Fibroblast of skin of right quadriceps (primary cell): ENCODE results near the gene RPL14.
A peak's percentile ranks its signal among the peaks of the same experiment; 100 is the strongest.
"Not testable (repeated sequence)": the region's sequence is repeated elsewhere in the genome, so short reads cannot be mapped to it uniquely, and the experiment has no call there.

Experiments used
- DNase-seq: peaks from one replicate; pipeline ENCODE4 v3.0.0-alpha.2; 2013

The RPL14 gene

GRCh38 chr3:40456940-40457823, at the start of gene RPL14:
Gene RPL14 (plus strand): TSS chr3:40457339. CDS start chr3:40457472, 133 bp downstream.
- peak; percentile 95 for DNase-seq

- DNase-seq: no peak
These were observed 49.5 kb upstream of the RPL14 start for GRCh38 chr3:40407611-40408010.

- no peak for DNase-seq
These were observed 42.9 kb upstream of the RPL14 start for GRCh38 chr3:40414270-40414669.

GRCh38 chr3:40417845-40418543, 39.1 kb upstream of the RPL14 start:
- DNase-seq: no peak

- DNase-seq: no peak
These were observed 34.3 kb upstream of the RPL14 start for GRCh38 chr3:40422861-40423260.

GRCh38 chr3:40427045-40427669, 30.0 kb upstream of the RPL14 start:
- DNase-seq: no peak

GRCh38 chr3:40432793-40433192, 24.3 kb upstream of the RPL14 start:
- DNase-seq: no peak

- DNase-seq: no peak
These were observed 19.2 kb upstream of the RPL14 start for GRCh38 chr3:40437889-40438288.

GRCh38 chr3:40445062-40445461, 12.1 kb upstream of the RPL14 start:
- no peak for DNase-seq

GRCh38 chr3:40445880-40446279, 11.3 kb upstream of the RPL14 start:
- DNase-seq: no peak

- no peak for DNase-seq
These were observed 6.7 kb upstream of the RPL14 start for GRCh38 chr3:40450438-40450837.

- DNase-seq: no peak
These were observed 5.6 kb upstream of the RPL14 start for GRCh38 chr3:40451551-40451950.

GRCh38 chr3:40452057-40452456, 5.1 kb upstream of the RPL14 start:
- DNase-seq: no peak

GRCh38 chr3:40452562-40452875, 4.6 kb upstream of the RPL14 start:
- no peak for DNase-seq

GRCh38 chr3:40452876-40453730, 4.0 kb upstream of the RPL14 start:
- peak; percentile 98 for DNase-seq

- DNase-seq: no peak
These were observed 3.2 kb upstream of the RPL14 start for GRCh38 chr3:40453933-40454332.

- no peak for DNase-seq
These were observed 1.8 kb upstream of the RPL14 start for GRCh38 chr3:40455328-40455727.

- DNase-seq: no peak
These were observed 730 bp upstream of the RPL14 start for GRCh38 chr3:40456279-40456939.

GRCh38 chr3:40458473-40458872, 1.3 kb downstream of the RPL14 start:
- DNase-seq: no peak

- not testable (repeated sequence) for DNase-seq
These were observed 3.3 kb downstream of the RPL14 start for GRCh38 chr3:40460481-40460880.

- DNase-seq: no peak
These were observed 4.0 kb downstream of the RPL14 start for GRCh38 chr3:40461161-40461560.

- not testable (repeated sequence) for DNase-seq
These were observed 5.7 kb downstream of the RPL14 start for GRCh38 chr3:40462838-40463237.
